HG03159 (cell line): ENCODE measurements around the gene SCGB2A2.

Experiments
- ATAC-seq: cut with Tn5 transposase; IDR thresholded peaks from one replicate; pipeline ENCODE4 v1.9.1; 2021; ENCODE audit warnings: mild to moderate bottlenecking, moderate library complexity; ENCODE audit not compliant: unreplicated experiment

The SCGB2A2 gene

GRCh38 chr11:62298975-62299374 is 29.0 kb downstream of the SCGB2A2 start, which contains the start of gene SCGB1D4:
Gene SCGB1D4, minus strand, starts transcription at chr11:62299075. Its CDS starts 65 bp downstream, at chr11:62299010.
- ATAC-seq: no peak

- no peak for ATAC-seq
These were observed 36.3 kb downstream of the SCGB2A2 start for GRCh38 chr11:62306227-62306626.

- no peak for ATAC-seq
These were observed 38.0 kb downstream of the SCGB2A2 start for GRCh38 chr11:62307950-62308349.

- no peak for ATAC-seq
These were observed 40.0 kb downstream of the SCGB2A2 start for GRCh38 chr11:62309991-62310390.

- no peak for ATAC-seq
These were observed 45.5 kb downstream of the SCGB2A2 start for GRCh38 chr11:62315431-62315830.

GRCh38 chr11:62322524-62322923 is 52.6 kb downstream of the SCGB2A2 start:
- no peak for ATAC-seq
